OCI-LY7 (cell line): Measurements from ENCODE around the gene FYN. TPM values are rescaled to one million over a fixed set of nuclear protein-coding genes. Genes with fewer than 3 reads are reported as not detected.

ENCODE experiments used
- BruUV-seq: library from RNA; stranded (reverse); fragments of 400-500 nt; replicated peaks from 2 replicates; lab custom pipeline; 2021; lab: Mats Ljungman, UMichigan
- CTCF ChIA-PET: fragments of 300-600 bp; sonication (Branson Sonifier 250); formaldehyde crosslinking; loops from one replicate; lab custom pipeline; 2022; ENCODE audit warnings: antibody characterized with exemption; ENCODE audit not compliant: unreplicated experiment; lab: Charles Lee
- POLR2A ChIA-PET: fragments of 300-600 bp; sonication (Branson Sonifier 250); formaldehyde crosslinking; loops from one replicate; lab custom pipeline; 2022; ENCODE audit warnings: antibody characterized with exemption; lab: Charles Lee
- DNase-seq: peaks from one replicate; pipeline ENCODE4 v3.0.0-alpha.2; 2015; ENCODE audit warnings: low spot score
- H2AFZ ChIP-seq: fragments of 200-600 bp; sonication (generic), shearing (Covaris generic); 2 replicates; pipeline ENCODE4 v1.6.1; 2014; ENCODE audit warnings: mild to moderate bottlenecking, antibody characterized with exemption, low read length, moderate library complexity
- H3K27ac ChIP-seq: fragments of 200-600 bp; sonication (generic); 2 replicates; pipeline ENCODE4 v1.5.1; 2014; ENCODE audit warnings: mixed run types, low read depth, mild to moderate bottlenecking, moderate library complexity, low read length, inconsistent platforms; ENCODE audit not compliant: poor library complexity, severe bottlenecking
- H3K36me3 ChIP-seq: fragments of 200-600 bp; sonication (generic); 2 replicates; pipeline ENCODE4 v1.6.1; 2014; ENCODE audit warnings: mild to moderate bottlenecking, antibody characterized with exemption, low read length, moderate library complexity, mixed read lengths; ENCODE audit not compliant: insufficient read depth
- H3K4me1 ChIP-seq: fragments of 200-600 bp; sonication (generic); 2 replicates; pipeline ENCODE4 v1.5.1; 2014; ENCODE audit warnings: mild to moderate bottlenecking, low read length; ENCODE audit not compliant: insufficient read depth, poor library complexity, severe bottlenecking
- H3K4me2 ChIP-seq: fragments of 200-600 bp; sonication (generic); 2 replicates; pipeline ENCODE4 v1.6.1; 2014; ENCODE audit warnings: mild to moderate bottlenecking, low read length
- H3K4me3 ChIP-seq: fragments of 200-600 bp; sonication (generic); 2 replicates; pipeline ENCODE4 v1.5.1; 2014; ENCODE audit warnings: mild to moderate bottlenecking, low read depth, low read length; ENCODE audit not compliant: poor library complexity, severe bottlenecking
- H3K79me2 ChIP-seq: fragments of 200-600 bp; sonication (generic); 2 replicates; pipeline ENCODE4 v1.6.1; 2016; ENCODE audit warnings: low read depth, mild to moderate bottlenecking, low read length, moderate library complexity, mixed read lengths; ENCODE audit not compliant: insufficient read depth
- H3K9me2 ChIP-seq: fragments of 200-600 bp; sonication (generic); 2 replicates; pipeline ENCODE4 v1.6.1; 2016; ENCODE audit warnings: mild to moderate bottlenecking, low read length, mixed read lengths; ENCODE audit not compliant: insufficient read depth
- H3K9me3 ChIP-seq: fragments of 200-600 bp; sonication (generic); 2 replicates; pipeline ENCODE4 v1.6.1; 2014; ENCODE audit warnings: mild to moderate bottlenecking, mixed run types, low read length, mixed read lengths
- H4K20me1 ChIP-seq: fragments of 200-600 bp; sonication (generic); 2 replicates; pipeline ENCODE4 v1.6.1; 2014; ENCODE audit warnings: mild to moderate bottlenecking, antibody characterized with exemption, low read length, moderate library complexity, mixed read lengths; ENCODE audit not compliant: insufficient read depth
- EZH2phosphoT487 ChIP-seq: fragments of 200-600 bp; sonication (generic); IDR thresholded peaks from 2 replicates; pipeline ENCODE4 v1.6.1; 2018; ENCODE audit warnings: low read depth, borderline replicate concordance, mild to moderate bottlenecking, mixed run types, antibody characterized with exemption, low read length, moderate library complexity, mixed read lengths
- intact Hi-C: fragments of 100-400 bp; cut with micrococcal nuclease; formaldehyde crosslinking; loops from one replicate; pipeline ENCODE4 v1.10.0; 2022; ENCODE audit not compliant: unreplicated experiment
- total RNA-seq, 2 experiments: library from RNA; depleted of rRNA in 1 of 2; stranded (reverse); fragments of >200 nt in 1 of 2; shearing (Covaris generic) in 1 of 2; gene quantifications; 2 replicates each; pipeline ENCODE4 v1.2.3, GENCODE V29; 2014 to 2022
- TF ChIP-seq, protein P1 (sequence below): fragments of 200-600 bp; sonication (generic); conservative IDR thresholded peaks from 2 replicates; pipeline ENCODE4 v1.5.1; 2014; ENCODE audit warnings: mild to moderate bottlenecking, antibody characterized with exemption, low read length, moderate library complexity, mixed read lengths

Gene FYN
- total RNA-seq, 2 experiments from 2014 or later: 57.3 to 92.9 TPM

DNA sequence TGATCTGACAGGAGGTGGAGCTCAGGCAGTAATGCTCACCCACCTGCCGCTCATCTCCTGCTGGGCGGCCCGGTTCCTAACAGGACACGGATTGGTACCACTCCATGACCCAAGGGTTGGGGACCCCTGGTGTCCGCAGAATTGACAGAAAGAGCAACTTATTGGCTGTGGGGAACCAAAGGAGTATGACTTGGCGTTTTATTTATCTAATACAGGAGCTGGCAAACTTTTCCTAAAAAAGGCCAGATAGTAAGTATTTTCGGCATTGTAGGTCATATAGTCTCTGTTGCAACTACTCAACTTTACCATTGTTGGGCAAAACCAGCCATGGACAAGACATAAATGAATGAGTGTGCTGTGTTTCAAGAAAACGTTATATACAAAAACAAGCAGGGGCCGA lies 223.2 kb downstream of the FYN start:
- H3K27ac ChIP-seq: no peak overlapping the region
- intact Hi-C loops: no loop called here
- no peak overlapping the region for H2AFZ ChIP-seq
- no TSS peak for BruUV-seq
- ChIA-PET POLR2A (no interaction called here), CTCF (no interaction called here)
- H4K20me1 ChIP-seq: no peaks in the 10 kb centered on the region
- no peaks in the 10 kb centered on the region for H3K79me2 ChIP-seq
- H3K9me2 ChIP-seq: no peaks in the 10 kb centered on the region
- no peak overlapping the region for H3K4me3 ChIP-seq
- no peak overlapping the region for H3K4me2 ChIP-seq
- TF ChIP-seq EZH2phosphoT487: no peak
- TF ChIP-seq, protein P1, sequence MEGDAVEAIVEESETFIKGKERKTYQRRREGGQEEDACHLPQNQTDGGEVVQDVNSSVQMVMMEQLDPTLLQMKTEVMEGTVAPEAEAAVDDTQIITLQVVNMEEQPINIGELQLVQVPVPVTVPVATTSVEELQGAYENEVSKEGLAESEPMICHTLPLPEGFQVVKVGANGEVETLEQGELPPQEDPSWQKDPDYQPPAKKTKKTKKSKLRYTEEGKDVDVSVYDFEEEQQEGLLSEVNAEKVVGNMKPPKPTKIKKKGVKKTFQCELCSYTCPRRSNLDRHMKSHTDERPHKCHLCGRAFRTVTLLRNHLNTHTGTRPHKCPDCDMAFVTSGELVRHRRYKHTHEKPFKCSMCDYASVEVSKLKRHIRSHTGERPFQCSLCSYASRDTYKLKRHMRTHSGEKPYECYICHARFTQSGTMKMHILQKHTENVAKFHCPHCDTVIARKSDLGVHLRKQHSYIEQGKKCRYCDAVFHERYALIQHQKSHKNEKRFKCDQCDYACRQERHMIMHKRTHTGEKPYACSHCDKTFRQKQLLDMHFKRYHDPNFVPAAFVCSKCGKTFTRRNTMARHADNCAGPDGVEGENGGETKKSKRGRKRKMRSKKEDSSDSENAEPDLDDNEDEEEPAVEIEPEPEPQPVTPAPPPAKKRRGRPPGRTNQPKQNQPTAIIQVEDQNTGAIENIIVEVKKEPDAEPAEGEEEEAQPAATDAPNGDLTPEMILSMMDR: no peak
- no peak for DNase-seq
- no peaks in the 10 kb centered on the region for H3K36me3 ChIP-seq
- peaks cover 5% of the 10 kb centered on the region for H3K4me1 ChIP-seq
- no peaks in the 10 kb centered on the region for H3K9me3 ChIP-seq

DNA sequence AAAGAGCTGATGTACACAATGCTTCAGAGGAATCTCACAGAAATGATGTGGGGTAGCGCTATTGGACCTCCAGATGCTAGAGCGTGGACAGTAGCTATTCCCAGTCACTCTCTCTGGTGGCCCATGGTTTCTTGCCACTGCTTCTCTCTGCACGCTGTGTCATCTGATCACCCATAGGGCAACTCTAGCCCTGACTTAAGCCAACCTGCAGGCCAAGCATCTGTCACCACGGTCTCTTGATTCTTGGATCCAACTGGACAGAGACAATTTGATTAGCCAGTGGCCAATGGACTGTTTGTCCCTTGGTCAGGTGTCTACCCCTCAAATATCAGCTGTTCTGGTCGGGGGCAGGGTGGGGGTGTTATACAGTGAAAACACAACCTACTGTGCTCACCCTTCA lies 225.2 kb downstream of the FYN start:
- ChIA-PET CTCF (no interaction called here), POLR2A (no interaction called here)
- intact Hi-C loops: loop anchor here (10.0 kb wide), 1 partner anchor 163 kb away; the partner anchor contains the start of gene REV3L
- Histone ChIP-seq H3K4me1 (peaks cover 5% of the 10 kb centered on the region), H3K9me2 (no peaks in the 10 kb centered on the region), H4K20me1 (no peaks in the 10 kb centered on the region), H3K79me2 (no peaks in the 10 kb centered on the region), H3K9me3 (no peaks in the 10 kb centered on the region), H2AFZ (no peak overlapping the region), H3K4me2 (no peak overlapping the region), H3K36me3 (no peaks in the 10 kb centered on the region), H3K27ac (no peak overlapping the region), H3K4me3 (no peak overlapping the region)
- DNase-seq: no peak
- no peak for TF ChIP-seq EZH2phosphoT487
- TF ChIP-seq, protein P1: no peak
- no TSS peak for BruUV-seq

DNA sequence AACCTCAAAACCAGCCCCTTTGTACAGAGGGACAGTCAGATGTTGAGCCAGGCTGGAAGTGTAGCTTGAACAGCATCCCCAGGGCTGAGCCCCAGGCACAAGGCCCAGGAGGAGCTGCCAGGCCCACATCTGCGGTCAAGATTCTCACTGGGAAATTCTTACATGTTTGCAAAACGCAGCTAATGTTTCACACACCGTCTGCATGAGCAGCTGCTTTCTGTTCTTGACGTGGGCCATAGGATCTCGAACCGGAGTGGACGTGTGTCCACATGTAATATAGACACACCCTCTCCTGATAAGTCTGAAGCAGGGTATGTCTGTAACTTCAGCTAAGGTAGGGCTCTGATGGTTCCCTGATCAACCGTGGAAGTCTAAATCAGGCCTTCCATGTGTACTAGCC lies 226.3 kb downstream of the FYN start:
- H3K9me3 ChIP-seq: no peaks in the 10 kb centered on the region
- TF ChIP-seq, protein P1: no peak
- no peak for TF ChIP-seq EZH2phosphoT487
- H4K20me1 ChIP-seq: no peaks in the 10 kb centered on the region
- no peak overlapping the region for H3K4me2 ChIP-seq
- H3K4me1 ChIP-seq: peaks cover 2% of the 10 kb centered on the region
- no peak overlapping the region for H3K4me3 ChIP-seq
- ChIA-PET POLR2A (interaction anchor here (0.6 kb wide), 1 partner anchor 127 kb away, joined by 3 read pairs; no protein-coding TSS in a partner anchor), CTCF (interaction anchor here (0.6 kb wide), 1 partner anchor 237 kb away, joined by 3 read pairs; no protein-coding TSS in a partner anchor)
- no peak for DNase-seq
- no peaks in the 10 kb centered on the region for H3K36me3 ChIP-seq
- no peaks in the 10 kb centered on the region for H3K79me2 ChIP-seq
- no peak overlapping the region for H2AFZ ChIP-seq
- no TSS peak for BruUV-seq
- H3K27ac ChIP-seq: no peak overlapping the region
- intact Hi-C loops: loop anchor here (10.0 kb wide), 1 partner anchor 162 kb away; the partner anchor contains the start of gene REV3L
- no peaks in the 10 kb centered on the region for H3K9me2 ChIP-seq
